Smooth muscle cell (in vitro differentiated cells): Measurements from ENCODE around the gene FAM120AOS. TPM values are rescaled to one million over a fixed set of nuclear protein-coding genes. Genes with fewer than 3 reads are reported as not detected.

Experiments used
- DNase-seq: peaks from one replicate; lab custom pipeline; 2025; ENCODE audit not compliant: unreplicated experiment; lab: John Stamatoyannopoulos, UW
- H2AFZ ChIP-seq: fragments of 200-600 bp; sonication (generic); 2 replicates; pipeline ENCODE4 v1.6.0; 2016; ENCODE audit warnings: antibody characterized with exemption, low read depth, mild to moderate bottlenecking
- H3F3A ChIP-seq: fragments of 200-600 bp; sonication (generic); 2 replicates; pipeline ENCODE4 v1.6.0; 2017; ENCODE audit warnings: antibody characterized with exemption, low read depth
- H3K27ac ChIP-seq: fragments of 200-600 bp; sonication (generic); 2 replicates; pipeline ENCODE4 v1.5.1; 2016; ENCODE audit warnings: low read depth, mild to moderate bottlenecking
- H3K27me3 ChIP-seq: fragments of 200-600 bp; sonication (generic); 2 replicates; pipeline ENCODE4 v1.6.1; 2016; ENCODE audit warnings: low read depth, mild to moderate bottlenecking
- H3K36me3 ChIP-seq: fragments of 200-600 bp; sonication (generic); 2 replicates; pipeline ENCODE4 v1.5.1; 2016; ENCODE audit warnings: low read depth
- H3K4me1 ChIP-seq: fragments of 200-600 bp; sonication (generic); 2 replicates; pipeline ENCODE4 v1.5.1; 2016; ENCODE audit warnings: low read depth
- H3K4me2 ChIP-seq: fragments of 200-600 bp; sonication (generic); 2 replicates; pipeline ENCODE4 v1.6.0; 2016; ENCODE audit warnings: mild to moderate bottlenecking
- H3K4me3 ChIP-seq: fragments of 200-600 bp; sonication (generic); 2 replicates; pipeline ENCODE4 v1.5.1; 2016; ENCODE audit warnings: mild to moderate bottlenecking
- H3K79me2 ChIP-seq: fragments of 200-600 bp; sonication (generic); 2 replicates; pipeline ENCODE4 v1.6.0; 2016; ENCODE audit warnings: low read depth, mild to moderate bottlenecking
- H3K9ac ChIP-seq: fragments of 200-600 bp; sonication (generic); 2 replicates; pipeline ENCODE4 v1.6.0; 2016; ENCODE audit warnings: low read depth
- H3K9me3 ChIP-seq: fragments of 200-600 bp; sonication (generic); replicated peaks from 2 replicates; pipeline ENCODE4 v1.5.1; 2016; ENCODE audit warnings: low read depth
- H4K20me1 ChIP-seq: fragments of 200-600 bp; sonication (generic); 2 replicates; pipeline ENCODE4 v1.6.0; 2016; ENCODE audit warnings: low read depth
- WGBS: methylation state at CpG from one replicate; pipeline ENCODE4 v1.1.7; 2016; ENCODE audit warnings: low lambda C conversion rate; 5-methylcytosine and 5-hydroxymethylcytosine counted together
- polyA plus RNA-seq: library from polyadenylated mRNA; unstranded; fragments of >200 nt; fragmentation: Nextera tagmentation; extraction: Ambion mirVana; gene quantifications from 2 replicates; pipeline ENCODE4 v1.2.1, GENCODE V29; 2016
- total RNA-seq: library from RNA; depleted of rRNA; stranded (reverse); fragments of >200 nt; gene quantifications from 2 replicates; pipeline ENCODE4 v1.2.3, GENCODE V29; 2014
- TF ChIP-seq, protein P1 (sequence below): fragments of 200-600 bp; sonication (generic); IDR thresholded peaks from 2 replicates; pipeline ENCODE4 v1.5.1; 2017; ENCODE audit warnings: borderline replicate concordance, mild to moderate bottlenecking, antibody characterized with exemption; ENCODE audit not compliant: insufficient read depth, poor library complexity, severe bottlenecking

The FAM120AOS gene
- total and polyA plus RNA-seq, 2 experiments from 2014 or later = 18.7 to 28.8 TPM

DNA sequence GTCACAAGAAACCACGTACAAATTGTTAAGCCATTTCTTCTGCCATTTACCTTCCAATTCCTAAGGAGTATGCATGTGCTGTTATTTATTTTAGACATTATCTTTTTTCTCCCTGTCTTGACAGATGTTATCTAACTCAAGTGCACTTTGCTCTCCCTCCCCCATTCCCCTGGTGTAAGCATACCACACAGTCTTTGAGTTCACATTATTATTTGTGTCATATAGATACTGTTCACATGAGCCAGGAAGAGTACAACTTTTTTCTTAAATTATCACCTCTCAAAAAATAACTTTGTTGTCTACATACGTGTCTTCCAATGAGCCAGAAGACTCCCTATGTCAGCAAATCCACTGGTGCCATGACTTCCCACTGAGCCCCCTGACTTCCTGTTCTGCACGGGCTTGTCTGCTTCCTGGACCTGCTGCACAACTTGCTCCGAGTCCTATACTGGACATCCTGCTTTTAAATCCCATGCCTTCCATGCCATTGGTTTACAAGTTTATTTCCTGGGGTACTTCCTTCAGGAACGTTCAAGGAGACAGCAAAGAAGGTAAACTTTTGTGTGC is 21.8 kb downstream of the FAM120AOS start:
- H3K27ac ChIP-seq = no peak overlapping the region
- no peaks in the 10 kb centered on the region for H3K79me2 ChIP-seq
- no peaks in the 10 kb centered on the region for H3F3A ChIP-seq
- no peak overlapping the region for H3K4me3 ChIP-seq
- no peaks in the 10 kb centered on the region for H3K9me3 ChIP-seq
- DNase-seq = no peak
- no peaks in the 10 kb centered on the region for H3K27me3 ChIP-seq
- H3K4me1 ChIP-seq = no peaks in the 10 kb centered on the region
- no peak overlapping the region for H3K4me2 ChIP-seq
- 69% methylated on average over 5 of the region's 5 CpGs for WGBS
- H4K20me1 ChIP-seq = no peaks in the 10 kb centered on the region
- H3K9ac ChIP-seq = no peak overlapping the region
- no peaks in the 10 kb centered on the region for H3K36me3 ChIP-seq
- TF ChIP-seq, protein P1, sequence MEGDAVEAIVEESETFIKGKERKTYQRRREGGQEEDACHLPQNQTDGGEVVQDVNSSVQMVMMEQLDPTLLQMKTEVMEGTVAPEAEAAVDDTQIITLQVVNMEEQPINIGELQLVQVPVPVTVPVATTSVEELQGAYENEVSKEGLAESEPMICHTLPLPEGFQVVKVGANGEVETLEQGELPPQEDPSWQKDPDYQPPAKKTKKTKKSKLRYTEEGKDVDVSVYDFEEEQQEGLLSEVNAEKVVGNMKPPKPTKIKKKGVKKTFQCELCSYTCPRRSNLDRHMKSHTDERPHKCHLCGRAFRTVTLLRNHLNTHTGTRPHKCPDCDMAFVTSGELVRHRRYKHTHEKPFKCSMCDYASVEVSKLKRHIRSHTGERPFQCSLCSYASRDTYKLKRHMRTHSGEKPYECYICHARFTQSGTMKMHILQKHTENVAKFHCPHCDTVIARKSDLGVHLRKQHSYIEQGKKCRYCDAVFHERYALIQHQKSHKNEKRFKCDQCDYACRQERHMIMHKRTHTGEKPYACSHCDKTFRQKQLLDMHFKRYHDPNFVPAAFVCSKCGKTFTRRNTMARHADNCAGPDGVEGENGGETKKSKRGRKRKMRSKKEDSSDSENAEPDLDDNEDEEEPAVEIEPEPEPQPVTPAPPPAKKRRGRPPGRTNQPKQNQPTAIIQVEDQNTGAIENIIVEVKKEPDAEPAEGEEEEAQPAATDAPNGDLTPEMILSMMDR = no peak
- no peak overlapping the region for H2AFZ ChIP-seq

- H3K27me3 ChIP-seq = no peaks in the 10 kb centered on the region
- H3K9ac ChIP-seq = no peak overlapping the region
- no peak for DNase-seq
- no peaks in the 10 kb centered on the region for H3K36me3 ChIP-seq
- peaks cover 4% of the 10 kb centered on the region for H3K9me3 ChIP-seq
- no peaks in the 10 kb centered on the region for H3F3A ChIP-seq
- H3K79me2 ChIP-seq = no peaks in the 10 kb centered on the region
- no peaks in the 10 kb centered on the region for H3K4me1 ChIP-seq
- H3K27ac ChIP-seq = no peak overlapping the region
- H3K4me3 ChIP-seq = no peak overlapping the region
- no peak overlapping the region for H3K4me2 ChIP-seq
- H4K20me1 ChIP-seq = no peaks in the 10 kb centered on the region
- TF ChIP-seq, protein P1 = no peak
- H2AFZ ChIP-seq = no peak overlapping the region
- 80% methylated on average over 5 of the region's 5 CpGs for WGBS
Measured at GRCh38 chr9:93427655-93428379, 25.6 kb downstream of the FAM120AOS start.

GRCh38 chr9:93422977-93423616 is 30.3 kb downstream of the FAM120AOS start:
- no peak overlapping the region for H3K27ac ChIP-seq
- no peak for DNase-seq
- no peaks in the 10 kb centered on the region for H3K27me3 ChIP-seq
- no peaks in the 10 kb centered on the region for H3F3A ChIP-seq
- H3K4me2 ChIP-seq = no peak overlapping the region
- peaks cover 4% of the 10 kb centered on the region for H3K9me3 ChIP-seq
- no peak overlapping the region for H3K9ac ChIP-seq
- H3K4me3 ChIP-seq = no peak overlapping the region
- H3K4me1 ChIP-seq = no peaks in the 10 kb centered on the region
- no peaks in the 10 kb centered on the region for H3K36me3 ChIP-seq
- no peak overlapping the region for H2AFZ ChIP-seq
- TF ChIP-seq, protein P1 = no peak
- WGBS = 84% methylated on average over 10 of the region's 10 CpGs
- no peaks in the 10 kb centered on the region for H4K20me1 ChIP-seq
- H3K79me2 ChIP-seq = no peaks in the 10 kb centered on the region
